Activated naive CD8-positive, alpha-beta T cell (primary cell): ENCODE results near the gene ADH1C.
"Not testable (repeated sequence)": the region's sequence is repeated elsewhere in the genome, so short reads cannot be mapped to it uniquely, and the experiment has no call there.

Experiments used
- H3K27ac Mint-ChIP-seq: one replicate; pipeline ENCODE4 v1.8.0; 2021; ENCODE audit warnings: mixed read lengths
- H3K27me3 Mint-ChIP-seq: one replicate; pipeline ENCODE4 v1.8.0; 2021; ENCODE audit warnings: mixed read lengths
- H3K36me3 Mint-ChIP-seq: one replicate; pipeline ENCODE4 v1.8.0; 2021; ENCODE audit warnings: mixed read lengths
- H3K4me1 Mint-ChIP-seq: one replicate; pipeline ENCODE4 v1.8.0; 2021; ENCODE audit warnings: low read depth, mixed read lengths
- H3K4me3 Mint-ChIP-seq: one replicate; pipeline ENCODE4 v1.8.0; 2021; ENCODE audit warnings: mild to moderate bottlenecking, mixed read lengths
- H3K9me3 Mint-ChIP-seq: one replicate; pipeline ENCODE4 v1.8.0; 2021; ENCODE audit warnings: low read depth, mixed read lengths

The ADH1C gene

DNA sequence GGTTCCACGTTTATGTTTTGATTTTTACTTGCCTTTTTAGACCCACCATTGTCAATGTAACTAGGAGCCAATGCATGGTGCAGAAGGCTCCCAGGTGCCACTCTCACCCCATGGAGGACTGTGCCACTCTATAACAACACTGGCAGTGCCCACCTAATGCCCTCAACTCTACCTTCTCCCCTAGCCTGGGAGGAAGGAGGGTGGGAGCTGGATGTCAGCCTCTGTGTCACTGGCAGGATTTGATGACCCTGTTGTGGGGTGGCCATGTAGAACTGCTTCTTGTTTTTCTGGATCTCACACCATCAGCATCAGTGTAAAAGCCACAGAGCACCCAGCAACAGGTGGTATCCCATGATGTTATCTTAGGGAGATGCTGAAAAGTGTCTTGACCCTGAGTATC is 17.7 kb downstream of the ADH1C start:
- Mint-ChIP-seq H3K4me1 (no peaks in the 10 kb centered on the region), H3K9me3 (peaks cover 5% of the 10 kb centered on the region), H3K27ac (no peak overlapping the region)

DNA sequence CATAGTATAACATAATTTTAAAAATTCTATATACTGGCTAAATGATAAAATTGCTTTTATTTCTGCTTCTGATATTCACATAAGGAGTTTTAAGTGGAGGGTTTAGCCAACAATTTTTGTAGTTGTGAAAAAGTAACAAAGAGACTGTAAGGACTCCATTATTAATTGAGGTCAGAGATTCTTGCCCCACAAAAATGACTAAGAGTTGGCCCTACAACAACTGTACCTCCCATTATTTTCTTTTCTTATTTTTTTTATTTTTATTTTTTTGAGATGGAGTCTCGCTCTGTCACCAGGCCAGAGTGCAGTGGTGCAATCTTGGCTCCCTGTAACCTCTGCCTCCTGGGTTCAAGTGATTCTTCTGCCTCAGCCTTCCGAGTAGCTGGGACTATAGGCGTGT is 21.9 kb downstream of the ADH1C start:
- Mint-ChIP-seq H3K4me1 (no peaks in the 10 kb centered on the region), H3K36me3 (no peaks in the 10 kb centered on the region), H3K9me3 (peaks cover 5% of the 10 kb centered on the region), H3K27me3 (peaks cover 11% of the 10 kb centered on the region), H3K27ac (no peak overlapping the region), H3K4me3 (no peak overlapping the region)

More for the DNA sequence above, 17.7 kb downstream of the ADH1C start:
- Mint-ChIP-seq H3K27me3 (peaks cover 14% of the 10 kb centered on the region), H3K36me3 (no peaks in the 10 kb centered on the region), H3K4me3 (no peak overlapping the region)

DNA sequence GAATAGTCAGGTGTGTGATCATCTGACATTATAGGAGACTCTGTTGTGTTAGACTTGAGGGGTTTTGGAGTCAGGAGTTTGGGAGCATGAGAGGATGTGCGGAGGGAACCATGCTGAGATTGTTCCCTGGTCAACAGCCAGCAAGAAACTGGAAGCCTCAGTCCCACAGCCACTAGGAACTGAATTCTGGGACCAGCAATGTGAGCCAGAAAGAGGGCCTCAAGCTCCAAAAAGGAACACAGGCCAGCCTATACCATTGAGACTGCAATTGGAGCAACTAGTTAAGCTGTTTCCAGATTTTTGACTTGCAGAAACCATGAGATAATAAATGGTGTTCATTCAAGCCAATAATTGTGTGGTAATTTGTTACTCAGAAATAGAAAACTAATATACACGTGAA is 22.7 kb downstream of the ADH1C start:
- Mint-ChIP-seq H3K4me3 (no peak overlapping the region), H3K4me1 (no peaks in the 10 kb centered on the region), H3K27ac (no peak overlapping the region), H3K36me3 (no peaks in the 10 kb centered on the region), H3K27me3 (peaks cover 9% of the 10 kb centered on the region), H3K9me3 (peaks cover 5% of the 10 kb centered on the region)

DNA sequence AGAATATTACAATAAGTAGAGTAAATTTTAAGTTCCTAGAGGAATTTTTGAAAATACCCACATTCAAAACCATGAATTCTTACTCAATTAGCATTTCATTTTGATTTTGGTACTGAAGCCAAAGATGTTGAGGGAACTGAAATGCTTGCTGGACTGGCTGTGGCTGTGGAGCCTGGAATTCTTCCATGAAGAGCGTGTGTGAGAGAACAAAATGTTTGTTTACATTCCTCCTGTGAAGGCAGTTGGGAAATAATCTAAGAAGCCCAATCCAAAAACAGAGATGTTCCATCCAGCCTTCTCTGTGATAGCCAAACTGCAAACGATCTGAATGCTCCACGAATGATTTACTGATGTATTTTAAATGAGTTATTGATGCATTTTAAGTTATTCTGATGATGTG is 27.6 kb downstream of the ADH1C start:
- Mint-ChIP-seq H3K36me3 (no peaks in the 10 kb centered on the region), H3K9me3 (no peaks in the 10 kb centered on the region), H3K27me3 (peaks cover 12% of the 10 kb centered on the region), H3K27ac (no peak overlapping the region), H3K4me1 (no peaks in the 10 kb centered on the region), H3K4me3 (no peak overlapping the region)

DNA sequence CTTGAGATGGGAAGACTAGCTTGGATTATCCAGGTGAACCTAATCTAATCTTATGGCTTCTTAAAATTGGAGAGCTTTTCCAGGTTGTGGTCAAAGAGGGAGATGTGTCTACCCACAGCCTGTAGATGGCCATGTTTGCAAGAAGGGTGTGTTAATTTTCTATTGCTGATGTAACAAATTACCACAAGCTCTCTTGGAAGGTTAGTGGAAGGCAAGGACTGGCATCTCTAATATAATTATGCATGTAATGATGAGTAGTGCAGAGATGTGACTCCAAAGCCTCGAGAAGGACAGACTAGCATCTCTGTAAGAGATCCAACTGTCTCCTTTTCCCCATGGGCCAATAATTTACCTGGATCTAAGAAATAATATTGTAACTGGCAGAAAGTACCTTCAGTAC is 28.2 kb downstream of the ADH1C start:
- Mint-ChIP-seq H3K9me3 (no peaks in the 10 kb centered on the region), H3K36me3 (no peaks in the 10 kb centered on the region), H3K4me1 (no peaks in the 10 kb centered on the region), H3K27me3 (peaks cover 12% of the 10 kb centered on the region), H3K27ac (no peak overlapping the region), H3K4me3 (no peak overlapping the region)

DNA sequence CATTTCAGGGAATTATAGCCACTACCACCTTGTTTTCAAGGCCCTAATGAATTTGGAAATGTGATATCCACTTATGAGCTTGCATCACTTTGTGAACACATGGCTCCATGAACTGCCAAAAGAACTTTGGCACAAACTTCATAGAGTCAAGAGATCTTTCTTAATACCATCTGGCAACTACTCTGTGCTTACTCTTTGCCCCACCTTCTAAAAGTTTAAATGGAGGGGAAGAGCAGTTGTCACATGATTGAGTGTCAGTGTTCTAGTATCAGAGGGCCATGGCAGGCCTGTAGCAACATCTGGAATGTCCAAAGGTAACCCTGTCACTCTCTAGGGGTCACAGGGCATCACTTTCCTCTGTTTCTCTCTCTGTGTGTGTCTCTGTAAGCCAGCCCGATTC is 28.8 kb downstream of the ADH1C start:
- Mint-ChIP-seq H3K36me3 (no peaks in the 10 kb centered on the region), H3K27ac (no peak overlapping the region), H3K4me1 (no peaks in the 10 kb centered on the region), H3K9me3 (no peaks in the 10 kb centered on the region), H3K27me3 (peaks cover 13% of the 10 kb centered on the region), H3K4me3 (no peak overlapping the region)

DNA sequence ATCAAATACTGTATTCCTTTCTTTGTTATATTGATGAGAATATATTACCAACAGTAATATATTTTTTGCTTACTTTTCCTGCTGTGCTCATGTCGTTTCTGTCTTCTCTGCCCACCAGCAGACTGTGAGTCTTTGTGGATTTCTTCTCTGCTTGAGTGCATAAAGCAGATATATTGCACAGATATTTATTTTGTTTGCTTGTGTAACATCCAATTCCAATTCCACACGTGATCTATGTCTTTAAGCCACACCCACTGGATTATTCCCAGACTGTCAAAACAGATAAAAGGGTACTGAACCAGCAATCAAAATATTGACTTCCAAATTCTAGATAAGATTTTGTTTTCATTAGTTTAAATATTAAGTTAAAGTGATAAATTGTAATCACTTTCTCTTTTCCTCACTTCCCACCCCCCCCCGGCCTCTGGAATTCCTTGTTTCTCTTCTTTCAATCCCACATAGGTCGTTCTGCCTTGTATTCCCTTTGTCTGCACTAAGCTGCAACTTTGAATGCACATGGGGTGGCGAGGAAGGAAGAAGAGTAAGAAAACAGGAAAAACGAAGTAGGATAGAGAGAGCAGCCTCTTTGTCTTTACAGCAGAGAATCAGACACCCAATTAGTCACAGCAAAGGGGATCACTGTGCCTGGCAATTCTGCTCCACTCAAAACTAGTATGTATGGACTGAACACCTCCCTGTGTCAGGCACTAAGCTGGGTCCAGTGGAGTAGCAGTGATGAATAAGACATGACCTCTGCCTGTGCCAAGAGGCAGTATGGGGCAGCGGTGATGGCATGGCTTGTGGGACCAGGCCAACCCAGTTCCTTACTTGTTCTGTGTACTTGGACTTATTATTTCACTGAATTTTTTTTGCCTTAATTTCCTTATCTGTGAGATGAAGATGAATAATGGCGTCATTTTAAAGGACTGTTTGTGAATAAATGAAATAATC is 31.0 kb downstream of the ADH1C start, which contains the start of gene ADH1B:
Gene ADH1B (minus strand): TSS at position 161 of the 951 bp plus-strand sequence. CDS start 70 bp downstream, at position 91.
- Mint-ChIP-seq H3K27ac (no peak within 1 kb of the TSS), H3K36me3 (no peaks in the 10 kb centered on the region), H3K4me1 (no peaks in the 10 kb centered on the region)

DNA sequence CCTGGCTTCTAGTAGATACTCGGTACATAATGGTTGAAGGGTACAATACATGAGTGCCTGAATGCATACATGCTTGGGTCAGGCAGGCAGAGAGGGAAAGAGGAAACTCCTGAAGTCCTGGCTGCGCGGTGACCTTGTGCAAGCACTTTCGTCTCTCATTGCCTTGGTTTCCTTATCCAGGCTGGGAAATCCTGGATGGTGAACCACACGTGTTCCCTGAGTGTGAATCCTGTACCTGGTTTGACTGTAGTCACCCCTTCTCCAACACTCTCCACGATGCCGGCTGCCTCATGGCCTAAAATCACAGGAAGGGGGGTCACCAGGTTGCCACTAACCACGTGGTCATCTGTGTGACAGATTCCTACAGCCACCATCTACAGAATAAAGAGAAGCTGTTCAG is 34.7 kb downstream of the ADH1C start:
- H3K4me3 Mint-ChIP-seq, H3K27me3 Mint-ChIP-seq, H3K4me1 Mint-ChIP-seq, H3K27ac Mint-ChIP-seq, H3K36me3 Mint-ChIP-seq, H3K9me3 Mint-ChIP-seq: not testable (repeated sequence)

More for the DNA sequence above, 31.0 kb downstream of the ADH1C start, which contains the start of gene ADH1B:
- H3K27me3 Mint-ChIP-seq = peaks cover 13% of the 10 kb centered on the region
- H3K9me3 Mint-ChIP-seq = no peaks in the 10 kb centered on the region
- H3K4me3 Mint-ChIP-seq = no peak within 1 kb of the TSS

DNA sequence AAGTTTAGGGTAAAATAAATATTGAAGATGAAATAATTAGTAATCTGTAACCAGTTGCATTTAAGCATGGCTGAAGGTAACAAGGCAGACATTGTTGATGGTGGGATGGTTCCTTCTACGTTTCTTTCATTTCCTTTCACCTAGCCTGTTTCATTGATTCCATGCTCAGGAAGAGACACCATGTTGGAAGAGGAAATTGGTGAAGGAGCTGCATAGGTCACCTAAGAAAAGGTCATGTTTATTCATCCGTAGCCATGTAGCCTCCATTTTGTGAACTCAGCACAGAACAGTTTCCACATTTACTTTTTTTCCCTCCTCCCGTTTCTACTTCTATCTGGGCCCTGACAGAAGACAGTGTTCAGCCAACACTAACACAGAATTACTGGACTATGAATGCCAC is 35.2 kb downstream of the ADH1C start:
- H3K27me3 Mint-ChIP-seq = peaks cover 5% of the 10 kb centered on the region

DNA sequence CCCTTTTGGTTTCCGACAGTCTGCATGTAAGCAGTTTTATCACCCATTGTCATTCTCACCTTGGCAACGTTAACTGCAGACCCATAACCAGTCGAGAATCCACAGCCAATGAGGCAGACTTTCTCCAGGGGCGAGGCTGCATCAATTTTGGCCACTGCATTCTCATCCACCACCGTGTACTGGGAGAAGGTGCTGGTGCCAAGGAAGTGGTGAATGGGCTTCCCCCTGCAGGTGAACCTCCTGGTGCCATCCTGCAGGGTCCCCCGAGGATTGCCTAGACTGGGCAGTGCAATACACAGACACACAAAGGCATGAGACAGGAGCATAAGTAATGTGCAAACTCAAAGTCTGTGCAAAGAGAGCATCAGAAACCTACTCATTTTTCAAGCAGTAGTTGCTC is 36.7 kb downstream of the ADH1C start:
- Mint-ChIP-seq H3K27me3 (peaks cover 3% of the 10 kb centered on the region), H3K9me3 (no peaks in the 10 kb centered on the region), H3K27ac (no peak overlapping the region), H3K4me3 (no peak overlapping the region), H3K36me3 (no peaks in the 10 kb centered on the region), H3K4me1 (no peaks in the 10 kb centered on the region)

More for the DNA sequence above, 35.2 kb downstream of the ADH1C start:
- Mint-ChIP-seq H3K27ac (no peak overlapping the region), H3K9me3 (no peaks in the 10 kb centered on the region), H3K36me3 (no peaks in the 10 kb centered on the region), H3K4me1 (no peaks in the 10 kb centered on the region), H3K4me3 (no peak overlapping the region)

DNA sequence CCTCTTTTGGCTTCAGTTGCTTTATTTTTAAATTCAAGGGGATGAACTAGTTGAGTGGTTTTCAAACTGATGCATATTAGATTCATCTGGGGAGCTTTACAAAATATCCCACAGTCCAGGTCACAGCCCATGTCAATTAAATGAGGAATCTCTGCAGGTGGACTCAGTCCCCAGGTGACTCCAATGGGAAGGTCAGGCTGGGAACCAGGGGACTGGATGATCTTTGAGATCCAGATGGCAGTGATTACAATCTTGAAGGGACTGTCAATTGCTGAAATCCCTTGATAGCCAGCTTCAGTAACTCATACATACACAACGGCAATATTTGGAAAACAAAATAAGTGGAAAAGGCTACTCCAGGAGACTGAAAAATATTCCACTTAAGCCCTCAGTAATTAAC is 38.3 kb downstream of the ADH1C start:
- Mint-ChIP-seq H3K27ac (no peak overlapping the region), H3K9me3 (no peaks in the 10 kb centered on the region), H3K27me3 (peaks cover 5% of the 10 kb centered on the region), H3K4me3 (no peak overlapping the region), H3K36me3 (no peaks in the 10 kb centered on the region), H3K4me1 (no peaks in the 10 kb centered on the region)

DNA sequence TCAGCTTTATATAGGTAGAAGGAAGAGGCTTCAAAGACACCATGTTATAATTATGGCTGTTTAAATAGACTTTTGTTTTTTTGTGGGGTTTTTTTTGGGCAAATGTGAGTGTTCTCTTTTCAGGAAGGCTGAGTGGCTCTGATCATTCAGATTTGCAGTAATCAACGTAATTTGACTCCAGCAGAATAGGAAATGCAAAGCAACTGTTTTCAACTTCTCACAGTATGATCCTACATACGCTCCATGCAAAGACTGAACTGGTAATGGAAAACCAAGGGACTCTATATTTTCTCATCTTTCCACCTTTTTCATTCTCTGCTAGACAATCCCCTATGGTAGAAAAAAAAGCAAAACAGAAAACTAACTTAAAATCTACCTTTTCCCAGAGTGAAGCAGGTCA is 42.2 kb downstream of the ADH1C start:
- H3K27ac Mint-ChIP-seq = no peak overlapping the region
- no peaks in the 10 kb centered on the region for H3K36me3 Mint-ChIP-seq
- H3K4me1 Mint-ChIP-seq = no peaks in the 10 kb centered on the region
- H3K9me3 Mint-ChIP-seq = no peaks in the 10 kb centered on the region
- H3K4me3 Mint-ChIP-seq = no peak overlapping the region
- peaks cover 9% of the 10 kb centered on the region for H3K27me3 Mint-ChIP-seq

DNA sequence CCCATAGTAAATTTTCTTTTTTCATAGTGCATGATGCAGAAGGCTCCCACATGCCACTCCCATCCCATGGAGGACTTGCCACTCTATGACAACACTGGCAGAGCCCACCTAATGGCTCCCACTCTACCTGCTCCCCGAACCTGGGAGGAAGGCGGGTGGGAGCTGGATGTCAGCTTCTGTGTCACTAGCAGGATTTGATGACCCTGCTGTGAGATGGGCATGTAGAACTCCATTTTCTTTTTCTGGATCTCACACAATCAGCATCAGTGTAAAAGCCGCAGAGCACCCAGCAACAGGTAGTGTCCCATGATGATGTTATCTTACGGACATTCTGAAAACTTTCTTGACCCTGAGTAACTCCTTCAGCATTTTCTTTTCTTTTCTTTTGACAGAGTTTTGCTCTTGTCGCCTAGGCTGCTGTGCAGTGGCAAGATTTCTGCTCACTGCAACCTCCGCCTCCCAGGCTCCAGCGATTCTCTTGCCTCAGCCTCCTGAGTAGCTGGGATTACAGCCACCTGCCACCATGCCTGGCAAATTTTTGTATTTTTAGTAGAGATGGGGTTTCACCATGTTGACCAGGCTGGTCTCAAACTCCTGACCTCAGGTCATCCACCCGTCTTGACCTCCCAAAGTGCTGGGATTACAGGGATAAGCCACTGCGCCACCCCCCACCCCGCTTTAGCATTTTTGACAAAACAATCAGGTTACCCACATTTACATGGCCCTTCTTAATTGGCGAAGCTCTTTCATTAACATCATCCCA is 46.7 kb downstream of the ADH1C start:
- Mint-ChIP-seq H3K36me3 (no peaks in the 10 kb centered on the region), H3K4me1 (no peaks in the 10 kb centered on the region), H3K27me3 (peaks cover 7% of the 10 kb centered on the region), H3K9me3 (no peaks in the 10 kb centered on the region), H3K4me3 (no peak overlapping the region), H3K27ac (no peak overlapping the region)

DNA sequence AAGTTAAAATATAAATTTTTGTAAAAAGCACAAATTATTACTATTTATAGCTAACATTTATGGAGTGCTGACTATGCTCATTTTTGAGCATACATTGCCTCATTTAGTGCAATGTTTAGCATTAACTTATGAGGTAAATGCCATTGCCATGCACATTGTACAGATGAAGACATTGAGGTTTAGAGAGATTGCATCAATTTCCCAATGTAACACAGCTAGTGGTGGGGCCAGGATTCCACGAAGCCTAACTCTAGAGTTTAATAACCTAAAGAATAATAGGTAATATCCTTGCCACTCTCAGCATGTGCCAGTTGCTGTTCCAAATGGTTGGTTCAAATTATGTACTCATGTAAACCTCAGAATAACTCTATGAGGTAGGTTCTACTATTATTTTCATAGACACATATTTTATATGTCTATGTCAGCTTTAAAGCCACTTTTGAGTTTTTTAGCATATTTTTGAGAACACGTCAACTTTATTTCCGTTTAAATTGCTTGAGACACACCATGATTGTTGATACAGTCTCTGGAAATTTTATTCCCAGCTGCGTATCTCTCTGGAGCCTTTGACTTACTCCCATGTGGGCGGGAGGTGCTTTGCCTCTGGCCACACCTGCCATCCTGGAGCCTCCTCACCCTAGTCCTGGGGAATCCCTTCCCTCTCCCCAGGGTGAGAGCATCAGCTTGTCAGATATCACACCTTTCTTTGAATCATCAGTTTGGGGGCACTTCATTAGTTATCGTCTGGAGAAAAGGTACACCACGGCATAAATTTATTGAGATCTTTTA is 51.0 kb downstream of the ADH1C start:
- Mint-ChIP-seq H3K36me3 (no peaks in the 10 kb centered on the region), H3K9me3 (peaks cover 14% of the 10 kb centered on the region), H3K4me1 (no peaks in the 10 kb centered on the region), H3K4me3 (no peak overlapping the region), H3K27ac (no peak overlapping the region), H3K27me3 (no peaks in the 10 kb centered on the region)

DNA sequence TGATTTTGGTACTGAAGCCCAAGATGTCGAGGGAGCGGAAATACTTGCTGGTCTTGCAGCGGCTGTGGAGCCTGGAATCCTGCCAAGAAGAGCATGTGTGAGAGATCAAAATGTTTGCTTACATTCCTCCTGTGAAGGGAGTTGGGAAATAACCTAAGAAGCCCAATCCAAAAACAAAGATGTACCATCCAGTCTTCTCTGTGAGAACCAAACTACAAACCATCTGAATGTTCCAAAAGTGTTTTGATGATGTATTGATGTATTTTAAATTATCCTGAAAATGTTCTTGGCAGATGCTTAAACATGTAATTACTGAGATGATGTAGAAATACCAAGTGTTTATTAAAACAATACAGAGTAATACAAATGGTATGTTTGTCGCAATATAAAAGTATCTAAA is 51.6 kb downstream of the ADH1C start:
- Mint-ChIP-seq H3K36me3 (no peaks in the 10 kb centered on the region), H3K27me3 (no peaks in the 10 kb centered on the region), H3K9me3 (peaks cover 14% of the 10 kb centered on the region), H3K4me3 (no peak overlapping the region), H3K27ac (no peak overlapping the region), H3K4me1 (no peaks in the 10 kb centered on the region)
